H9 (cell line): ENCODE data around the gene OCSTAMP. TPM values are rescaled to one million over a fixed set of nuclear protein-coding genes. Genes with fewer than 3 reads are reported as not detected.

Source experiments
- DNase-seq: peaks from one replicate; pipeline ENCODE4 v3.0.0-alpha.2; 2017
- H2AFZ ChIP-seq: one replicate; pipeline ENCODE4 v1.6.1; 2013; ENCODE audit warnings: mild to moderate bottlenecking, low read length, control low read depth, moderate library complexity
- H2AK5ac ChIP-seq: 2 replicates; pipeline ENCODE4 v1.6.1; 2013; ENCODE audit warnings: low read length, control low read depth, mixed read lengths; ENCODE audit not compliant: insufficient read length
- H2BK120ac ChIP-seq: one replicate; pipeline ENCODE4 v1.6.1; 2013; ENCODE audit warnings: low read depth, mild to moderate bottlenecking, low read length, control low read depth, inconsistent platforms; ENCODE audit not compliant: poor library complexity, severe bottlenecking
- H2BK12ac ChIP-seq: 2 replicates; pipeline ENCODE4 v1.6.1; 2013; ENCODE audit warnings: low read length, control low read depth, mixed read lengths, low read depth; ENCODE audit not compliant: insufficient read length
- H2BK15ac ChIP-seq: 2 replicates; pipeline ENCODE4 v1.6.1; 2013; ENCODE audit warnings: low read depth, low read length, control low read depth
- H2BK20ac ChIP-seq: one replicate; pipeline ENCODE4 v1.6.1; 2013; ENCODE audit warnings: low read depth, mild to moderate bottlenecking, low read length, control low read depth, inconsistent platforms; ENCODE audit not compliant: poor library complexity, severe bottlenecking
- H2BK5ac ChIP-seq: 2 replicates; pipeline ENCODE4 v1.6.1; 2013; ENCODE audit warnings: low read length, control low read depth, mixed read lengths; ENCODE audit not compliant: insufficient read length
- H3K14ac ChIP-seq: 2 replicates; pipeline ENCODE4 v1.6.1; 2013; ENCODE audit warnings: low read length, control low read depth; ENCODE audit not compliant: insufficient read depth
- H3K18ac ChIP-seq: 2 replicates; pipeline ENCODE4 v1.6.1; 2013; ENCODE audit warnings: low read depth, mild to moderate bottlenecking, mixed read lengths, low read length, control low read depth; ENCODE audit not compliant: insufficient read length
- H3K23ac ChIP-seq: 2 replicates; pipeline ENCODE4 v1.6.1; 2013; ENCODE audit warnings: low read length, control low read depth, mixed read lengths, low read depth; ENCODE audit not compliant: insufficient read length
- H3K23me2 ChIP-seq: 2 replicates; pipeline ENCODE4 v1.6.1; 2013; ENCODE audit warnings: low read depth, mild to moderate bottlenecking, mixed read lengths, low read length, control low read depth; ENCODE audit not compliant: insufficient read length, poor library complexity, severe bottlenecking
- H3K27ac ChIP-seq: 2 replicates; pipeline ENCODE4 v1.5.1; 2013; ENCODE audit warnings: low read length, control low read depth, mixed read lengths, low read depth; ENCODE audit not compliant: insufficient read length
- H3K27me3 ChIP-seq: 2 replicates; pipeline ENCODE4 v1.6.1; 2013; ENCODE audit warnings: low read length, control low read depth, inconsistent platforms; ENCODE audit not compliant: insufficient read depth
- H3K4ac ChIP-seq: 2 replicates; pipeline ENCODE4 v1.6.1; 2013; ENCODE audit warnings: low read depth, mild to moderate bottlenecking, control low read depth, inconsistent platforms, low read length, moderate library complexity
- H3K4me1 ChIP-seq: 2 replicates; pipeline ENCODE4 v1.6.1; 2013; ENCODE audit warnings: low read length, control low read depth, inconsistent platforms; ENCODE audit not compliant: insufficient read depth
- H3K4me2 ChIP-seq: 2 replicates; pipeline ENCODE4 v1.6.1; 2013; ENCODE audit warnings: low read length, control low read depth, mixed read lengths; ENCODE audit not compliant: insufficient read length, insufficient read depth
- H3K56ac ChIP-seq: 2 replicates; pipeline ENCODE4 v1.6.1; 2013; ENCODE audit warnings: low read depth, mild to moderate bottlenecking, mixed read lengths, low read length, control low read depth; ENCODE audit not compliant: insufficient read length
- H3K79me1 ChIP-seq: 2 replicates; pipeline ENCODE4 v1.6.1; 2013; ENCODE audit warnings: low read depth, mild to moderate bottlenecking, moderate library complexity, low read length, control low read depth, inconsistent platforms; ENCODE audit not compliant: insufficient read depth, poor library complexity, severe bottlenecking
- H3K79me2 ChIP-seq: 2 replicates; pipeline ENCODE4 v1.6.1; 2013; ENCODE audit warnings: low read length, control low read depth, inconsistent platforms; ENCODE audit not compliant: insufficient read depth
- H3K9ac ChIP-seq: 2 replicates; pipeline ENCODE4 v1.6.1; 2013; ENCODE audit warnings: low read length, control low read depth, mixed read lengths; ENCODE audit not compliant: insufficient read length; ENCODE audit errors: extremely low read depth
- H3K9me3 ChIP-seq: one replicate; pipeline ENCODE4 v1.6.1; 2013; ENCODE audit warnings: low read depth, low read length, inconsistent platforms; ENCODE audit not compliant: control insufficient read depth
- H3T11ph ChIP-seq: one replicate; pipeline ENCODE4 v1.6.1; 2013; ENCODE audit warnings: mild to moderate bottlenecking, low read length, control low read depth, inconsistent platforms
- H4K20me1 ChIP-seq: one replicate; pipeline ENCODE4 v1.6.1; 2013; ENCODE audit not compliant: control insufficient read depth, insufficient read length, insufficient read depth
- H4K5ac ChIP-seq: 2 replicates; pipeline ENCODE4 v1.6.1; 2013; ENCODE audit warnings: low read depth, mild to moderate bottlenecking, mixed read lengths, low read length, control low read depth; ENCODE audit not compliant: insufficient read length
- H4K8ac ChIP-seq: replicated peaks from 2 replicates; pipeline ENCODE4 v1.6.1; 2013; ENCODE audit warnings: low read length, control low read depth, mixed read lengths, low read depth; ENCODE audit not compliant: insufficient read length
- H4K91ac ChIP-seq: 2 replicates; pipeline ENCODE4 v1.6.1; 2013; ENCODE audit warnings: low read depth, mild to moderate bottlenecking, moderate library complexity, mixed read lengths, low read length, control low read depth; ENCODE audit not compliant: insufficient read length
- H3K27ac Mint-ChIP-seq, 3 experiments: 2 replicates in 2 of 3; 3 replicates in 1 of 3; pipeline ENCODE4 v1.8.0; 2020 to 2021; ENCODE audit warnings: mixed read lengths in 3 of 3, mild to moderate bottlenecking in 1 of 3, moderate library complexity in 1 of 3
- H3K27me3 Mint-ChIP-seq: 2 replicates; pipeline ENCODE4 v1.8.0; 2021; ENCODE audit warnings: low read depth, mild to moderate bottlenecking, moderate library complexity, mixed read lengths
- H3K36me3 Mint-ChIP-seq, 3 experiments: 2 replicates in 2 of 3; 3 replicates in 1 of 3; pipeline ENCODE4 v1.8.0; 2020 to 2021; ENCODE audit warnings: low read depth in 3 of 3, mixed read lengths in 3 of 3; ENCODE audit not compliant: insufficient read depth in 1 of 3
- H3K4me1 Mint-ChIP-seq, 2 experiments: 2 replicates each; pipeline ENCODE4 v1.8.0; 2020; ENCODE audit warnings: mixed read lengths in 2 of 2
- H3K4me3 Mint-ChIP-seq, 2 experiments: 2 replicates in 1 of 2; 3 replicates in 1 of 2; pipeline ENCODE4 v1.8.0; 2020 to 2021; ENCODE audit warnings: mild to moderate bottlenecking in 2 of 2, mixed read lengths in 2 of 2, moderate library complexity in 1 of 2
- H3K9me3 Mint-ChIP-seq, 2 experiments: 2 replicates in 1 of 2; 3 replicates in 1 of 2; pipeline ENCODE4 v1.8.0; 2020; ENCODE audit warnings: mild to moderate bottlenecking in 2 of 2, mixed read lengths in 2 of 2, moderate library complexity in 1 of 2
- CTCF ChIP-seq: fragments of 200-600 bp; sonication (generic); conservative IDR thresholded peaks from 3 replicates; pipeline ENCODE4 v1.8.0; 2021; ENCODE audit warnings: antibody characterized with exemption, mild to moderate bottlenecking
- WGBS: extraction: QIAGEN DNeasy Blood & Tissue Kit; methylation state at CpG from one replicate; pipeline ENCODE4 v1.1.7; 2013; ENCODE audit warnings: missing lambda C conversion rate, low lambda C conversion rate, mixed read lengths; ENCODE audit not compliant: insufficient read length; ENCODE audit errors: extremely low coverage; 5-methylcytosine and 5-hydroxymethylcytosine counted together
- total RNA-seq: library from RNA; stranded (reverse); gene quantifications from 2 replicates; pipeline ENCODE4 v1.2.1, GENCODE V29; 2021

OCSTAMP gene
- total RNA-seq, 1 experiment from 2014 or later, result not detected

GRCh38 chr20:46539113-46539512 lies 11.3 kb downstream of the OCSTAMP start:
- H3K14ac ChIP-seq, result no peak overlapping the region
- Mint-ChIP-seq H3K4me3 (no peak overlapping the region), H3K9me3 (no peaks in the 10 kb centered on the region; a peak in 1 of 5 replicates), H3K36me3 (no peaks in the 10 kb centered on the region), H3K4me1 (peaks cover 10 to 11% of the 10 kb centered on the region in 2 experiments), H3K27ac (no peak overlapping the region), H3K27me3 (peaks cover 2% of the 10 kb centered on the region)
- H4K5ac ChIP-seq, result no peak overlapping the region
- H2AK5ac ChIP-seq, result no peak overlapping the region
- H3K79me1 ChIP-seq, result no peaks in the 10 kb centered on the region
- H3T11ph ChIP-seq, result no peak overlapping the region
- H3K27me3 ChIP-seq, result no peaks in the 10 kb centered on the region
- H3K9ac ChIP-seq, result no peak overlapping the region
- H3K56ac ChIP-seq, result no peak overlapping the region
- no CpG with 5 or more reads among the region's 2 CpGs for WGBS
- H4K91ac ChIP-seq, result no peak overlapping the region
- no peak overlapping the region for H3K27ac ChIP-seq
- no peak overlapping the region for H3K4ac ChIP-seq
- H3K18ac ChIP-seq, result no peak overlapping the region
- H4K20me1 ChIP-seq, result no peaks in the 10 kb centered on the region
- H2AFZ ChIP-seq, result no peak overlapping the region
- no peaks in the 10 kb centered on the region for H3K23me2 ChIP-seq
- no peak for DNase-seq
- H3K23ac ChIP-seq, result no peak overlapping the region
- no peak overlapping the region for H3K4me2 ChIP-seq
- H2BK20ac ChIP-seq, result no peak overlapping the region
- H2BK12ac ChIP-seq, result peak overlapping the region; percentile 68
- H3K79me2 ChIP-seq, result no peaks in the 10 kb centered on the region
- H3K9me3 ChIP-seq, result no peaks in the 10 kb centered on the region
- H2BK120ac ChIP-seq, result no peak overlapping the region
- peak; percentile 65 for TF ChIP-seq CTCF
- H3K4me1 ChIP-seq, result peaks cover 2% of the 10 kb centered on the region; the same call in 1 of the 2 replicates
- H2BK15ac ChIP-seq, result peak overlapping the region; percentile 83; the same call in 1 of the 2 replicates
- no peak overlapping the region for H4K8ac ChIP-seq
- H2BK5ac ChIP-seq, result no peak overlapping the region
